Stimulated activated CD4-positive, alpha-beta T cell treated with anti-CD3 and anti-CD28 coated beads, TNF-alpha, amount 100 ng/mL, for 4 hours (primary cell): Measurements from ENCODE around the gene NABP1.

Experiments used
- DNase-seq, 3 experiments: peaks; one replicate each; pipeline ENCODE4 v3.0.0-alpha.2; 2020; ENCODE audit warnings: low read depth in 3 of 3

Gene NABP1

GRCh38 chr2:191649519-191649918, 28.4 kb upstream of the NABP1 start:
- DNase-seq: no peak

GRCh38 chr2:191650896-191651773, 26.8 kb upstream of the NABP1 start:
- no peak for DNase-seq

- DNase-seq: no peak
These were observed 24.1 kb upstream of the NABP1 start for GRCh38 chr2:191653667-191654391.

- DNase-seq: no peak
These were observed 21.5 kb upstream of the NABP1 start for GRCh38 chr2:191656391-191656790.

GRCh38 chr2:191656792-191657191, 21.1 kb upstream of the NABP1 start:
- DNase-seq: no peak

GRCh38 chr2:191657977-191658376, 20.0 kb upstream of the NABP1 start:
- no peak for DNase-seq

- DNase-seq: no peak
These were observed 18.7 kb upstream of the NABP1 start for GRCh38 chr2:191659198-191659597.

- DNase-seq: no peak
These were observed 17.4 kb upstream of the NABP1 start for GRCh38 chr2:191660575-191660974.

GRCh38 chr2:191661097-191661924, 16.6 kb upstream of the NABP1 start:
- no peak for DNase-seq

- no peak for DNase-seq
These were observed 12.9 kb upstream of the NABP1 start for GRCh38 chr2:191664823-191665677.

- DNase-seq: no peak
These were observed 11.7 kb upstream of the NABP1 start for GRCh38 chr2:191666226-191666625.

GRCh38 chr2:191666732-191667131, 11.2 kb upstream of the NABP1 start:
- no peak for DNase-seq

GRCh38 chr2:191670076-191670475, 7.9 kb upstream of the NABP1 start:
- no peak for DNase-seq

- DNase-seq: no peak
These were observed 7.1 kb upstream of the NABP1 start for GRCh38 chr2:191670787-191671186.

GRCh38 chr2:191675807-191676721, 1.9 kb upstream of the NABP1 start:
- peak; percentile 17 to 50 (median 21) for DNase-seq

GRCh38 chr2:191676790-191677645, 918 bp upstream of the NABP1 start:
- DNase-seq: peak in 1 of 3 experiments; percentile 13

GRCh38 chr2:191678437-191679100, 633 bp downstream of the NABP1 start:
- DNase-seq: peak; percentile 55 to 67 (median 57)

GRCh38 chr2:191679818-191680600, 2.1 kb downstream of the NABP1 start:
- DNase-seq: no peak
